Stimulated activated CD4-positive, alpha-beta T cell treated with anti-CD3 and anti-CD28 coated beads, Interleukin-4, amount 100 ng/mL, for 24 hours (primary cell): ENCODE results near the gene LTN1.
"Not testable (repeated sequence)": the region's sequence is repeated elsewhere in the genome, so short reads cannot be mapped to it uniquely, and the experiment has no call there.

Source experiments
- DNase-seq: peaks from one replicate; pipeline ENCODE4 v3.0.0-alpha.2; 2020

Gene LTN1, protein sequence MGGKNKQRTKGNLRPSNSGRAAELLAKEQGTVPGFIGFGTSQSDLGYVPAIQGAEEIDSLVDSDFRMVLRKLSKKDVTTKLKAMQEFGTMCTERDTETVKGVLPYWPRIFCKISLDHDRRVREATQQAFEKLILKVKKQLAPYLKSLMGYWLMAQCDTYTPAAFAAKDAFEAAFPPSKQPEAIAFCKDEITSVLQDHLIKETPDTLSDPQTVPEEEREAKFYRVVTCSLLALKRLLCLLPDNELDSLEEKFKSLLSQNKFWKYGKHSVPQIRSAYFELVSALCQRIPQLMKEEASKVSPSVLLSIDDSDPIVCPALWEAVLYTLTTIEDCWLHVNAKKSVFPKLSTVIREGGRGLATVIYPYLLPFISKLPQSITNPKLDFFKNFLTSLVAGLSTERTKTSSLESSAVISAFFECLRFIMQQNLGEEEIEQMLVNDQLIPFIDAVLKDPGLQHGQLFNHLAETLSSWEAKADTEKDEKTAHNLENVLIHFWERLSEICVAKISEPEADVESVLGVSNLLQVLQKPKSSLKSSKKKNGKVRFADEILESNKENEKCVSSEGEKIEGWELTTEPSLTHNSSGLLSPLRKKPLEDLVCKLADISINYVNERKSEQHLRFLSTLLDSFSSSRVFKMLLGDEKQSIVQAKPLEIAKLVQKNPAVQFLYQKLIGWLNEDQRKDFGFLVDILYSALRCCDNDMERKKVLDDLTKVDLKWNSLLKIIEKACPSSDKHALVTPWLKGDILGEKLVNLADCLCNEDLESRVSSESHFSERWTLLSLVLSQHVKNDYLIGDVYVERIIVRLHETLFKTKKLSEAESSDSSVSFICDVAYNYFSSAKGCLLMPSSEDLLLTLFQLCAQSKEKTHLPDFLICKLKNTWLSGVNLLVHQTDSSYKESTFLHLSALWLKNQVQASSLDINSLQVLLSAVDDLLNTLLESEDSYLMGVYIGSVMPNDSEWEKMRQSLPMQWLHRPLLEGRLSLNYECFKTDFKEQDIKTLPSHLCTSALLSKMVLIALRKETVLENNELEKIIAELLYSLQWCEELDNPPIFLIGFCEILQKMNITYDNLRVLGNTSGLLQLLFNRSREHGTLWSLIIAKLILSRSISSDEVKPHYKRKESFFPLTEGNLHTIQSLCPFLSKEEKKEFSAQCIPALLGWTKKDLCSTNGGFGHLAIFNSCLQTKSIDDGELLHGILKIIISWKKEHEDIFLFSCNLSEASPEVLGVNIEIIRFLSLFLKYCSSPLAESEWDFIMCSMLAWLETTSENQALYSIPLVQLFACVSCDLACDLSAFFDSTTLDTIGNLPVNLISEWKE (N-terminal part only)

GRCh38 chr21:28992526-28993292 is at the start of gene LTN1:
Gene LTN1 (minus strand): TSS chr21:28992877. CDS start chr21:28992805, 72 bp downstream.
- DNase-seq, result peak; percentile 100

DNA sequence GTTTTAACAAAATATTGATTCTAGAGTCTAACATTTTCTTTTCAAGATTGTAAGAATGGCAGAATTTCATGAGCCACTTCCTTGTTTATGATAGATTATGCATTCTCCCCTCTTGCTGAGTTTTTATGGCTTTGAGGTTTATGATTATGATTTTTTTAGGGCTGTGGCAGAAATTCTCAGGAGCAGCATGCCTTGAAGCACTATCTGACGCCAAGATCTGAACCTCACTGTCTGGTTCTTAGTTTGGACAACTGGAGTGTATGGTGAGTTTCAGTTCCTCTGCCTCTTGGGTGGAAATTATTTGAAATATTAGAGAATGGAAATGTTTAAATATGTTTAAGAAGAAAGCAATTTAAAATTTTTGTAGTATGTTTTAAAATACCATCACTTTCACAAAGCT is 42.0 kb upstream of the LTN1 start:
- no peak for DNase-seq

GRCh38 chr21:29033871-29034270 is 41.2 kb upstream of the LTN1 start:
- DNase-seq, result no peak

- DNase-seq, result no peak
Measured at GRCh38 chr21:29033301-29033700, 40.6 kb upstream of the LTN1 start.

- no peak for DNase-seq
Measured at GRCh38 chr21:29030909-29031308, 38.2 kb upstream of the LTN1 start.

GRCh38 chr21:29029524-29029923 is 36.8 kb upstream of the LTN1 start:
- DNase-seq, result no peak

- DNase-seq, result no peak
Measured at GRCh38 chr21:29025328-29025713, 32.6 kb upstream of the LTN1 start.

DNA sequence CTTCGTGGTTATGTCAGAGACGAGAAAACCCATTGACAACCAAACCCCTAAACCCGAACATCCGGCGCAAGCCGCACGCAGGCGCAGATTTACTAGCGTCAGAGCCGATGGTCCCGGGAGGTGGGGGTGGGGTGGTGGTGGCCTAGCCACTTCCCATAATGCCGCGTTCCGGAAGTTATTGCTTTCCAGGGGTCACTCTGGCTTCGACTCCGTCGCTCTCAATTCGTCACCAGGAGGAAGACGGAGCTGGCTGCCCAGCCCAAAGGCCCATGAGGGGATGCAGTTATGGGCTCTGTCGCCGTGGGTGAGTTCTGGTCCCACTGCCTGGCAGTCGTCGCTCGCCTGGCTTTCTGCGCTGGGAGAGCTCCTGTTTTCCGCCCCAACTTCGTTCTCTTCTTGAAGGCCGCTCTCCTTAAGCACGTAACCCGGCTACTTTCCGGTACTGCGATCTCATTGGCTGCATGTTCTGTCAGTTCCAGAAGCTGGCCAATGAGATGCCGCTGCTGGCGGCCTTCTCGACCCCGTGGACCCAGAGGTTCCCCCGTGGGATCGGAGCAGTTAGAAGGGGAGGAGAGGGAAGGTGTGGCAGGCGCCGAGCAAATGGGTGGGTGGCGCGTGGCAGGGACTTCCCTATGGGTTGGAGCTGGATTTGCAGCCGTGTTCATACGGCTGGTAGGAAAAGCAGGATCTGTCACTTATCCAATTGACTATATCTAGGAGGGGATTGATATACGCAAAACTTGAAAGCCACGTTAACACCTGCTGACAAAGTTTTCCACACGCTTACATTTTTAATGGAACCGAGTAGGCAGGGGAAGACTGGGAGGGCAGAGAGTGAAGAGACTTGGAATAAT is 32.0 kb upstream of the LTN1 start, which contains the start of gene USP16:
Gene USP16, plus strand, starts transcription at position 195 of the 854 bp plus-strand sequence. CDS start 3,246 bp downstream, outside the sequence.
- DNase-seq, result peak; percentile 95

GRCh38 chr21:29022166-29022565 is 29.5 kb upstream of the LTN1 start:
- no peak for DNase-seq

- DNase-seq, result no peak
Measured at GRCh38 chr21:29018540-29018939, 25.9 kb upstream of the LTN1 start.

GRCh38 chr21:29017639-29018237 is 25.1 kb upstream of the LTN1 start:
- no peak for DNase-seq

- DNase-seq, result not testable (repeated sequence)
Measured at GRCh38 chr21:29011236-29011635, 18.6 kb upstream of the LTN1 start.

DNA sequence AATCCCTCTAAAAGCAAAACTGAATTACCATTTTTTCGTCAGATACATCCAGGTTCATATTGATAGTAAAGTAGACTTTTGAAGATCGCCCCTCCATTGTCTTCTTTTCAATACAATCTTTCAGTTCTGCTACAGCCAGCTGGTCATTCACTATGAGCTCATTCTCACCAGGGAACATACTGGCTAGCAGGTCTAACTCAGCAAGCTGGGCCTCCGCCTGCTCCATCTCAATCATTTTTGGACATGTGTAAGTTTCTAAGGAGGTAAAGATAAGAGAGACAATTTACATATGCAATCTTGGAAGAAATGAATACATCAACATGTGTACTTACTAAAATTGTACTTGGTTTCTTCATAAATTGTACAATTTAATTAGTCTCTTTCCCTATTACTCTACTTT is 15.7 kb upstream of the LTN1 start:
- no peak for DNase-seq

- DNase-seq, result no peak
Measured at GRCh38 chr21:29007810-29008209, 15.1 kb upstream of the LTN1 start.

- DNase-seq, result no peak
Measured at GRCh38 chr21:29007135-29007534, 14.5 kb upstream of the LTN1 start.

GRCh38 chr21:29005696-29006095 is 13.0 kb upstream of the LTN1 start:
- DNase-seq, result no peak

DNA sequence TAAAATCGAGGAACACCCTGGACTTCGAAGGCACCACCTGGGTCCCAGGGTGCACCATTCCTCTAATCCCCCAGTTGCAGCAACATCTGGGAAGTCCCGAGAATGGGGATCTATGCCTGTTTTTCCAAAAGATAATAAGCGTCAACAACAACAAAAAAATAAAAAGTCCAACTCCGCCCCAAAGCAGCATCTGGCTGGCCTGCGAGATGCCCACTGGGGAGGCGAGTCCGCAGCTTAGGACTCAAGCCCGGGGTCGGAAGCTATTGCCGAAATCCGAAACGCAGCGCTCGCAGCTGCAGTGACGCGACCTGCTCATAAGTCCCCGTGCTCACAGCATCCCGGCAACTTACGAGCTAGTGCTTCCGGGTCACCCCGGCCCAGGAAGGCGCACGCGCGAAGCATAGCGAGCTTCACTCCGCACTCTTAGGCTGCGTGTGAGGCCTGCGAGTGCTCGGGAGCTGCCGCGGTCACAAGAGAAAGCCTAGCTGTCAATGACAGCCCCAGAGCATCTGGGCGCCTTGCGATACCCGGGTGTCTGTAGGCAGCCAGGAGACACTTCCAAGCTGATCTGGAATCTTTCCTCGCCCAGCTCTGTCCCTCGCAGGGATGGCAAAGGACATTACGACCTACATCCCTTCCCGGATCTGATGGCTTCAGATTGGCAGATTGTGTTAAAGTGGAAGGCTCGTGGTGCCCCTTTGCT is 9.9 kb upstream of the LTN1 start:
- DNase-seq, result peak; percentile 96

DNA sequence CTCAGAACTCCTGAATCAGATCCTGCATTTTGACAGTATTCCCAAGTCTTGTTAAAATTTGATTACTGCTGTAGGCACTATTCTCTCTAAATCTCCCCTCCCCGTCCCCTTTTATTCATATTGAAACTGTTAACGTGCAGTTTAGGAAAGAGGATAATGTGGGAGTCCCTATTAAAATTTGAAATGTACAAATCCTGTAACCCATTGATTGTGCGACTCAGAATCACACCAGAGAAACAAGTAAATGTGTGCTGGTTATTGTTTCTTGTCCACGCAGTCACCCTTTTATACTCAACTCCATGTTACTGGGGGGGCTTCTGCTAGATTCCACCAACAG is 584 bp upstream of the LTN1 start:
- DNase-seq, result no peak

DNA sequence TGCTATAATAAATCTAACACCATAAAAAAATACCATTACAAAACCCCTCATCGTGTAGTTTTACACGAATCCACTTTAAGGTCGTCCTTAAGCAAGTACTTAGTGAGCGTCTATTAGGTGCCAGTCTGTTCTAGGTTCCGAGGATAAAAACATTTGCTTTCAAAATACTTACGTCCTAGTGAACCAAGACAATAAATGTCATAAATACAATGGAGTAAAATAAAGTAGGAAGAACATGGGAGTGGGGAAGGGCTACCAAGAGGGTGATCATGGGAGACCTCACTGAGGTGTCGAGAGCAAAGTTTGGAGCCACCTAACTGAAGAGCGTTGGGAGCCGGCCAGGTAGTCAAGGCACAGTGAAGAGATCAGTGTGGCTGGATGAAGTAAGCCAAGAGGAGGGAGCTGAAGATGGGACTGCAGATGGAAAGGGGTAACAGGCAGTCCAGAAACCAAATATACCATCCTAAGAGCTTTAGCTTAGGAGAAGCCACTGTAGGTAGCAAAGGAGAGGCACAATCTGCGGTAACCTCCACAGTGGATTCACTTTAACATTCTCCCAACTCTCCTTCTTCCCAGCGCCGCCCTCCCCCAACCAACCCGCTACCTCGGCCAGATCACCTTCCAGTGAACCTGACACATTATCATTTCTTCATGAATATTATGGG is 684 bp downstream of the LTN1 start:
- DNase-seq, result no peak

DNA sequence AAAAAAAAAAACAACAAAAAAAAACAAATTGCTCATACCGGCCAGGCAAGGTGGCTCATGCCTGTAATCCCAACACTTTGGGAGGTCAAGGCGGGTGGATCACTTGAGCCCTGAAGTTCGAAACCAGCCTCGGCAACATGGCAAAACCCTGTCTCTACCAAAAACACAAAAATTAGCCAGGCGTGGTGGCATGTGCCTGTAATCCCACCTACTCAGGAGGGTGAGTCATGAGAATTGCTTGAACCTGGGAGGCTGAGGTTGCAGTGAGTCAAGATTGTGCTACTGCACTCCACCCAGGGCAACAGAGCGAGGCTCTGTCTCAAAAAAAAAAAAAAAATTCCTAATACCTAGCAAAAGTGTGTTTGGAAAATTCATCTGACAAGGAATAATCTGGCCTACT is 4.5 kb downstream of the LTN1 start:
- DNase-seq, result peak; percentile 55
